NOMO-1 (cell line): ENCODE results near the gene GHR.

Source experiments
- DNase-seq, 2 experiments: peaks; one replicate each; lab custom pipeline; 2025; ENCODE audit not compliant: unreplicated experiment in 2 of 2; lab: John Stamatoyannopoulos, UW

The GHR gene

GRCh38 chr5:42596817-42597216 is 173.6 kb downstream of the GHR start:
- no peak for DNase-seq

GRCh38 chr5:42597318-42597937 is 174.2 kb downstream of the GHR start:
- DNase-seq, result no peak

GRCh38 chr5:42598311-42598710 is 175.1 kb downstream of the GHR start:
- no peak for DNase-seq

GRCh38 chr5:42599106-42599505 is 175.9 kb downstream of the GHR start:
- DNase-seq, result no peak

- no peak for DNase-seq
These were observed 177.2 kb downstream of the GHR start for GRCh38 chr5:42600441-42600840.

GRCh38 chr5:42604171-42604711 is 181.0 kb downstream of the GHR start:
- no peak for DNase-seq

GRCh38 chr5:42605490-42605889 is 182.3 kb downstream of the GHR start:
- no peak for DNase-seq

GRCh38 chr5:42606464-42606869 is 183.2 kb downstream of the GHR start:
- no peak for DNase-seq

- no peak for DNase-seq
These were observed 188.2 kb downstream of the GHR start for GRCh38 chr5:42611437-42611836.

GRCh38 chr5:42612750-42613366 is 189.6 kb downstream of the GHR start:
- no peak for DNase-seq

- DNase-seq, result no peak
These were observed 191.3 kb downstream of the GHR start for GRCh38 chr5:42614509-42614908.

- no peak for DNase-seq
These were observed 197.5 kb downstream of the GHR start for GRCh38 chr5:42620579-42621216.

GRCh38 chr5:42621242-42621641 is 198.0 kb downstream of the GHR start:
- peak; percentile 39 to 86 for DNase-seq

- peak; percentile 30 to 86 for DNase-seq
These were observed 198.4 kb downstream of the GHR start for GRCh38 chr5:42621662-42622061.

GRCh38 chr5:42624912-42625311 is 201.7 kb downstream of the GHR start:
- DNase-seq, result no peak

GRCh38 chr5:42626462-42626861 is 203.2 kb downstream of the GHR start:
- DNase-seq, result no peak

GRCh38 chr5:42628821-42629220 is 205.6 kb downstream of the GHR start:
- no peak for DNase-seq

GRCh38 chr5:42629284-42629683 is 206.0 kb downstream of the GHR start:
- no peak for DNase-seq

GRCh38 chr5:42631241-42631640 is 208.0 kb downstream of the GHR start:
- DNase-seq, result peak in 1 of 2 experiments; percentile 42

GRCh38 chr5:42632354-42632900 is 209.2 kb downstream of the GHR start:
- DNase-seq, result no peak

GRCh38 chr5:42634575-42634974 is 211.3 kb downstream of the GHR start:
- no peak for DNase-seq

- DNase-seq, result peak in 1 of 2 experiments; percentile 23
These were observed 213.2 kb downstream of the GHR start for GRCh38 chr5:42636425-42636824.
